ENCODE measurements around the gene TAF1C. TPM values are rescaled to one million over a fixed set of nuclear protein-coding genes. Genes with fewer than 3 reads are reported as not detected.

TAF1C gene
- total and polyA plus RNA-seq, 10 of the 15 experiments (the other 5 are each of a cell fraction or from before 2014, with no cell fraction given) = 0.98 to 40.1 (median 15.4) TPM

GRCh38 chr16:84191466-84191865 lies 4.6 kb upstream of the TAF1C start:
- H3K36me3 ChIP-seq (ENCODE audit: control insufficient read depth in 2 of 2, insufficient read depth in 2 of 2, low read length in 1 of 2) = no peaks in the 10 kb centered on the region
- no peak overlapping the region for H3K4me3 ChIP-seq
- ChIA-PET RAD21 (ENCODE audit: unreplicated experiment) (no interaction called here), SMC1A (ENCODE audit: uncharacterized antibody, unreplicated experiment) (no interaction called here), CTCF (no interaction called here), POLR2A (no interaction called here)
- DNase-seq (ENCODE audit: low read depth, low spot score) (no peak), FAIRE-seq (no peak), ATAC-seq (no peak)
- no peak overlapping the region for H3K9ac ChIP-seq (ENCODE audit: control insufficient read depth, insufficient read depth, low read length)
- intact Hi-C loops (cut with micrococcal nuclease; ENCODE audit: unreplicated experiment) = no loop called here
- no peaks in the 10 kb centered on the region for H4K20me1 ChIP-seq (ENCODE audit: control insufficient read depth, insufficient read depth)
- H3K27ac ChIP-seq (ENCODE audit: control insufficient read depth, insufficient read depth) = no peak overlapping the region
- H3K27me3 ChIP-seq (replicated peaks in 1 of 2; ENCODE audit: control insufficient read depth in 2 of 2, insufficient read depth in 2 of 2, low read length in 1 of 2) = no peaks in the 10 kb centered on the region
- no peaks in the 10 kb centered on the region for H3K9me3 ChIP-seq (replicated peaks; ENCODE audit: control insufficient read depth, insufficient read depth, low read length)
- H2AFZ ChIP-seq (ENCODE audit: control insufficient read depth, low read depth, low read length) = no peak overlapping the region
- TF ChIP-seq, protein P1, sequence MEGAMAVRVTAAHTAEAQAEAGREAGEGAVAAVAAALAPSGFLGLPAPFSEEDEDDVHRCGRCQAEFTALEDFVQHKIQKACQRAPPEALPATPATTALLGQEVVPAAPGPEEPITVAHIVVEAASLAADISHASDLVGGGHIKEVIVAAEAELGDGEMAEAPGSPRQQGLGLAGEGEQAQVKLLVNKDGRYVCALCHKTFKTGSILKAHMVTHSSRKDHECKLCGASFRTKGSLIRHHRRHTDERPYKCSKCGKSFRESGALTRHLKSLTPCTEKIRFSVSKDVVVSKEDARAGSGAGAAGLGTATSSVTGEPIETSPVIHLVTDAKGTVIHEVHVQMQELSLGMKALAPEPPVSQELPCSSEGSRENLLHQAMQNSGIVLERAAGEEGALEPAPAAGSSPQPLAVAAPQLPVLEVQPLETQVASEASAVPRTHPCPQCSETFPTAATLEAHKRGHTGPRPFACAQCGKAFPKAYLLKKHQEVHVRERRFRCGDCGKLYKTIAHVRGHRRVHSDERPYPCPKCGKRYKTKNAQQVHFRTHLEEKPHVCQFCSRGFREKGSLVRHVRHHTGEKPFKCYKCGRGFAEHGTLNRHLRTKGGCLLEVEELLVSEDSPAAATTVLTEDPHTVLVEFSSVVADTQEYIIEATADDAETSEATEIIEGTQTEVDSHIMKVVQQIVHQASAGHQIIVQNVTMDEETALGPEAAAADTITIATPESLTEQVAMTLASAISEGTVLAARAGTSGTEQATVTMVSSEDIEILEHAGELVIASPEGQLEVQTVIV (IDR thresholded peaks at IDR 0.05; ENCODE audit: borderline replicate concordance, partially characterized antibody) = no peak
- TF ChIP-seq NFIC (IDR thresholded peaks at IDR 0.05; ENCODE audit: low read depth, low read length) = no peak
- no peak for TF ChIP-seq RAD21 (IDR thresholded peaks at IDR 0.05; ENCODE audit: insufficient read depth, low read depth, low read length)
- TF ChIP-seq PML (IDR thresholded peaks at IDR 0.05; ENCODE audit: low read length) = no peak
- TF ChIP-seq CBFB (IDR thresholded peaks at IDR 0.05; ENCODE audit: low read depth) = no peak
- WGBS (ENCODE audit: insufficient coverage, insufficient replicate concordance, low lambda C conversion rate, missing lambda C conversion rate) = 66% methylated on average over 14 of the region's 16 CpGs
- peaks cover 4% of the 10 kb centered on the region for H3K79me2 ChIP-seq (ENCODE audit: control insufficient read depth, insufficient read depth, low read length)
- no TSS peak for BruUV-seq (replicated peaks)
- no peak overlapping the region for H3K4me2 ChIP-seq (ENCODE audit: control insufficient read depth, insufficient read depth)
- no peaks in the 10 kb centered on the region for H3K4me1 ChIP-seq (ENCODE audit: control insufficient read depth, insufficient read depth, low read length)
- in situ Hi-C loops (cut with MboI) = no loop called here
